K562 (cell line): ENCODE measurements around the gene IL12B.

Experiments used
- CTCF ChIP-seq, 3 experiments: IDR thresholded peaks in 2 of 3; conservative IDR thresholded peaks in 1 of 3; 2 replicates each; pipeline ENCODE4 v1.5.1; 2011 to 2012; ENCODE audit warnings: low read length in 3 of 3, mild to moderate bottlenecking in 3 of 3, control low read depth in 2 of 3, improper control_type of control experiment in 1 of 3, inconsistent platforms in 1 of 3, low read depth in 1 of 3, mixed read lengths in 1 of 3, moderate library complexity in 1 of 3; ENCODE audit not compliant: insufficient read depth in 2 of 3
- MCM7 ChIP-seq, 2 experiments: fragments of 450-650 bp; IDR thresholded peaks; 2 replicates each; pipeline ENCODE4 v1.6.1; 2016 to 2018
- MXI1 ChIP-seq: IDR thresholded peaks from 2 replicates; pipeline ENCODE4 v1.6.1; 2011; ENCODE audit warnings: low read depth, mild to moderate bottlenecking, improper control_type of control experiment, low read length
- PHF20 ChIP-seq: fragments of 450-650 bp; IDR thresholded peaks from 2 replicates; pipeline ENCODE4 v1.6.1; 2018; ENCODE audit not compliant: partially characterized antibody
- POLR2AphosphoS5 ChIP-seq: IDR thresholded peaks from 2 replicates; pipeline ENCODE4 v1.6.1; 2011; ENCODE audit warnings: mild to moderate bottlenecking, low read depth, low read length, moderate library complexity; ENCODE audit not compliant: control insufficient read depth, insufficient read depth
- RAD21 ChIP-seq, 2 experiments: fragments of 250-450 bp in 1 of 2; fragments of 450-650 bp in 1 of 2; sonication (Bioruptor Pico) in 1 of 2; formaldehyde crosslinking in 1 of 2; IDR thresholded peaks in 1 of 2; conservative IDR thresholded peaks in 1 of 2; 2 replicates each; pipeline versions ENCODE4 v1.4.0 to v1.8.0; 2020 to 2022; ENCODE audit warnings: mild to moderate bottlenecking in 2 of 2, moderate library complexity in 1 of 2
- RCOR1 ChIP-seq, 2 experiments: IDR thresholded peaks; 2 replicates each; pipeline ENCODE4 v1.6.1; 2012; ENCODE audit warnings: low read depth in 2 of 2, low read length in 2 of 2, borderline replicate concordance in 1 of 2, improper control_type of control experiment in 1 of 2
- ZNF280A ChIP-seq: fragments of 450-650 bp; IDR thresholded peaks from 2 replicates; pipeline ENCODE4 v1.6.1; 2018; ENCODE audit warnings: mild to moderate bottlenecking, low read depth; ENCODE audit not compliant: partially characterized antibody
- ZNF354B ChIP-seq: fragments of 250-450 bp; sonication (Bioruptor Pico); IDR thresholded peaks from 2 replicates; pipeline ENCODE4 v1.4.0; 2020
- ZNF408 ChIP-seq: fragments of 250-450 bp; sonication (Bioruptor Pico); IDR thresholded peaks from 2 replicates; pipeline ENCODE4 v1.4.0; 2020; ENCODE audit warnings: low read depth, mild to moderate bottlenecking, moderate library complexity
- ZNF561 ChIP-seq: fragments of 450-650 bp; formaldehyde crosslinking; conservative IDR thresholded peaks from 2 replicates; pipeline ENCODE4 v1.4.0; 2020; ENCODE audit warnings: mild to moderate bottlenecking, moderate library complexity

DNA sequence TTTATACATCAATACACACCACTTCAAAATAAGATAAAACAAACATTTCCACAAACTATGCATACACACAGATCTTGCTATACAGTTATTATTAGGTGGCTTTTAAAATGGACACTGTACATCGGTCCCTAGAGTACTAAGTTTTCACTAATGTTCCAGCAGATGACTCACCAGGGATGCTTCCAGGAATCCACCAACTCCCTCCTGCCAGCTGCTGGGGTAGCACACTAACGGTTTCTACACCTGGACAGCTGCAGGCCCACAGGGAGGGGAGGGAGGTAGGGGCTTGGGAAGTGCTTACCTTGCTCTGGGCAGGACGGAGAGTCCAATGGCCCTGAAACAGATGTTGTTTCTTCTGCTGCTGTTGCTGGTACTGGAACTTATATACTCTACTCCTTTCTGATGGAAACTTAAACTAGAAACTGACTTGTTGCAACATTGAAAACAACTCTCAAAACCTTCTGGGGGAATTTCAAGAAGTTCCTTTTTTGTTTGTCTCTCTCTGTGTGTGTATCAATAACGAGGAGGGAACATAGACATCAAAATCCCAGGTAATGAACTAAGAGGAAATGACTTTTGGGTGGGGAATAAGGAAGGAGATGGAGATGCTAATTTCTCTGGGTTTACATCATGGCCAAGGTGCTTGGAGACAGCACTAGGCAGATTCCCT, at the start of gene IL12B:
- TF ChIP-seq ZNF408 (CRISPR knock-in tag) (no peak), MCM7 (IDR thresholded peaks at IDR 0.05) (no peak), POLR2AphosphoS5 (no peak), ZNF561 (CRISPR knock-in tag) (no peak), PHF20 (no peak), ZNF280A (no peak), MXI1 (no peak), CTCF (IDR thresholded peaks at IDR 0.05 in 2 of 3, conservative IDR thresholded peaks at IDR 0.05 in 1 of 3; ENCODE audit: insufficient read depth in 2 of 3, low read depth in 1 of 3, low read length in 3 of 3) (no peak), RCOR1 (IDR thresholded peaks at IDR 0.05; ENCODE audit: borderline replicate concordance in 1 of 2, low read depth in 2 of 2, low read length in 2 of 2) (no peak), ZNF354B (CRISPR knock-in tag) (no peak), RAD21 (CRISPR knock-in tag; conservative IDR thresholded peaks at IDR 0.05 in 1 of 2, IDR thresholded peaks at IDR 0.05 in 1 of 2) (no peak)
